ENCODE measurements around the gene SEPTIN10.
"Not testable (repeated sequence)": the region's sequence is repeated elsewhere in the genome, so short reads cannot be mapped to it uniquely, and the experiment has no call there.

SEPTIN10 gene

GRCh38 chr2:109542384-109542783 is 71.4 kb downstream of the SEPTIN10 start:
- no peaks in the 10 kb centered on the region for H3K9me3 ChIP-seq (ENCODE audit: control insufficient read depth, insufficient read depth, low read length)
- H3K27ac ChIP-seq (ENCODE audit: low read length) = no peak overlapping the region
- H3K27me3 ChIP-seq (ENCODE audit: control insufficient read depth, insufficient read depth, low read length) = no peaks in the 10 kb centered on the region
- no peak overlapping the region for H3K4me3 ChIP-seq (ENCODE audit: low read length)
- H3K36me3 ChIP-seq (ENCODE audit: control insufficient read depth, insufficient read depth, low read length) = no peaks in the 10 kb centered on the region
- H3K4me1 ChIP-seq (ENCODE audit: control insufficient read depth, insufficient read depth, low read length) = no peaks in the 10 kb centered on the region
- no CpG with 5 or more reads among the region's 6 CpGs for WGBS (ENCODE audit: insufficient coverage, insufficient read length)
- no peak for DNase-seq (ENCODE audit: low read depth, low spot score)

GRCh38 chr2:109538546-109538945 is 75.2 kb downstream of the SEPTIN10 start:
- H3K36me3 ChIP-seq (ENCODE audit: control insufficient read depth, insufficient read depth, low read length) = no peaks in the 10 kb centered on the region
- no peaks in the 10 kb centered on the region for H3K27me3 ChIP-seq (ENCODE audit: control insufficient read depth, insufficient read depth, low read length)
- no peaks in the 10 kb centered on the region for H3K9me3 ChIP-seq (ENCODE audit: control insufficient read depth, insufficient read depth, low read length)
- H3K4me1 ChIP-seq (ENCODE audit: control insufficient read depth, insufficient read depth, low read length) = no peaks in the 10 kb centered on the region
- WGBS (ENCODE audit: insufficient coverage, insufficient read length) = no CpG with 5 or more reads among the region's 8 CpGs
- no peak overlapping the region for H3K4me3 ChIP-seq (ENCODE audit: low read length)
- DNase-seq (ENCODE audit: low read depth, low spot score) = no peak
- no peak overlapping the region for H3K27ac ChIP-seq (ENCODE audit: low read length)

- no peaks in the 10 kb centered on the region for H3K27me3 ChIP-seq (ENCODE audit: control insufficient read depth, insufficient read depth, low read length)
- no CpG with 5 or more reads among the region's 10 CpGs for WGBS (ENCODE audit: insufficient coverage, insufficient read length)
- no peaks in the 10 kb centered on the region for H3K9me3 ChIP-seq (ENCODE audit: control insufficient read depth, insufficient read depth, low read length)
- DNase-seq (ENCODE audit: low read depth, low spot score) = no peak
- H3K27ac ChIP-seq (ENCODE audit: low read length) = no peak overlapping the region
- H3K36me3 ChIP-seq (ENCODE audit: control insufficient read depth, insufficient read depth, low read length) = no peaks in the 10 kb centered on the region
- H3K4me1 ChIP-seq (ENCODE audit: control insufficient read depth, insufficient read depth, low read length) = no peaks in the 10 kb centered on the region
- no peak overlapping the region for H3K4me3 ChIP-seq (ENCODE audit: low read length)
Measured at GRCh38 chr2:109537565-109538222, 76.1 kb downstream of the SEPTIN10 start.

- no CpG with 5 or more reads among the region's 3 CpGs for WGBS (ENCODE audit: insufficient coverage, insufficient read length)
- not testable (repeated sequence) for H3K4me3 ChIP-seq (ENCODE audit: low read length); H3K36me3 ChIP-seq (ENCODE audit: control insufficient read depth, insufficient read depth, low read length); H3K27ac ChIP-seq (ENCODE audit: low read length); H3K4me1 ChIP-seq (ENCODE audit: control insufficient read depth, insufficient read depth, low read length); H3K27me3 ChIP-seq (ENCODE audit: control insufficient read depth, insufficient read depth, low read length); H3K9me3 ChIP-seq (ENCODE audit: control insufficient read depth, insufficient read depth, low read length); DNase-seq (ENCODE audit: low read depth, low spot score)
Measured at GRCh38 chr2:109536556-109536955, 77.2 kb downstream of the SEPTIN10 start.

- Histone ChIP-seq H3K4me1 (ENCODE audit: control insufficient read depth, insufficient read depth, low read length) (no peaks in the 10 kb centered on the region), H3K36me3 (ENCODE audit: control insufficient read depth, insufficient read depth, low read length) (no peaks in the 10 kb centered on the region), H3K27me3 (ENCODE audit: control insufficient read depth, insufficient read depth, low read length) (no peaks in the 10 kb centered on the region), H3K27ac (ENCODE audit: low read length) (no peak overlapping the region), H3K4me3 (ENCODE audit: low read length) (no peak overlapping the region), H3K9me3 (ENCODE audit: control insufficient read depth, insufficient read depth, low read length) (no peaks in the 10 kb centered on the region)
- DNase-seq (ENCODE audit: low read depth, low spot score) = no peak
- WGBS (ENCODE audit: insufficient coverage, insufficient read length) = no CpG with 5 or more reads among the region's 6 CpGs
Measured at GRCh38 chr2:109535217-109535946, 78.4 kb downstream of the SEPTIN10 start.

- Histone ChIP-seq H3K27me3 (ENCODE audit: control insufficient read depth, insufficient read depth, low read length) (no peaks in the 10 kb centered on the region), H3K4me3 (ENCODE audit: low read length) (no peak overlapping the region), H3K4me1 (ENCODE audit: control insufficient read depth, insufficient read depth, low read length) (no peaks in the 10 kb centered on the region), H3K27ac (ENCODE audit: low read length) (no peak overlapping the region), H3K36me3 (ENCODE audit: control insufficient read depth, insufficient read depth, low read length) (no peaks in the 10 kb centered on the region), H3K9me3 (ENCODE audit: control insufficient read depth, insufficient read depth, low read length) (no peaks in the 10 kb centered on the region)
- DNase-seq (ENCODE audit: low read depth, low spot score) = no peak
- WGBS (ENCODE audit: insufficient coverage, insufficient read length) = no CpG with 5 or more reads among the region's 7 CpGs
Measured at GRCh38 chr2:109533823-109534222, 79.9 kb downstream of the SEPTIN10 start.

GRCh38 chr2:109532728-109533076 is 81.1 kb downstream of the SEPTIN10 start:
- WGBS (ENCODE audit: insufficient coverage, insufficient read length) = no CpG with 5 or more reads among the region's 5 CpGs
- no peaks in the 10 kb centered on the region for H3K27me3 ChIP-seq (ENCODE audit: control insufficient read depth, insufficient read depth, low read length)
- no peaks in the 10 kb centered on the region for H3K36me3 ChIP-seq (ENCODE audit: control insufficient read depth, insufficient read depth, low read length)
- no peaks in the 10 kb centered on the region for H3K4me1 ChIP-seq (ENCODE audit: control insufficient read depth, insufficient read depth, low read length)
- H3K27ac ChIP-seq (ENCODE audit: low read length) = no peak overlapping the region
- no peak for DNase-seq (ENCODE audit: low read depth, low spot score)
- no peaks in the 10 kb centered on the region for H3K9me3 ChIP-seq (ENCODE audit: control insufficient read depth, insufficient read depth, low read length)
- no peak overlapping the region for H3K4me3 ChIP-seq (ENCODE audit: low read length)

GRCh38 chr2:109531896-109532727 is 81.7 kb downstream of the SEPTIN10 start:
- Histone ChIP-seq H3K27ac (ENCODE audit: low read length) (no peak overlapping the region), H3K27me3 (ENCODE audit: control insufficient read depth, insufficient read depth, low read length) (no peaks in the 10 kb centered on the region), H3K4me3 (ENCODE audit: low read length) (no peak overlapping the region), H3K9me3 (ENCODE audit: control insufficient read depth, insufficient read depth, low read length) (no peaks in the 10 kb centered on the region), H3K36me3 (ENCODE audit: control insufficient read depth, insufficient read depth, low read length) (no peaks in the 10 kb centered on the region), H3K4me1 (ENCODE audit: control insufficient read depth, insufficient read depth, low read length) (no peaks in the 10 kb centered on the region)
- no CpG with 5 or more reads among the region's 10 CpGs for WGBS (ENCODE audit: insufficient coverage, insufficient read length)
- DNase-seq (ENCODE audit: low read depth, low spot score) = no peak

GRCh38 chr2:109531221-109531620 is 82.5 kb downstream of the SEPTIN10 start:
- WGBS (ENCODE audit: insufficient coverage, insufficient read length) = no CpG with 5 or more reads among the region's 5 CpGs

GRCh38 chr2:109530712-109531111 is 83.1 kb downstream of the SEPTIN10 start:
- no peaks in the 10 kb centered on the region for H3K36me3 ChIP-seq (ENCODE audit: control insufficient read depth, insufficient read depth, low read length)
- H3K4me1 ChIP-seq (ENCODE audit: control insufficient read depth, insufficient read depth, low read length) = no peaks in the 10 kb centered on the region
- H3K27ac ChIP-seq (ENCODE audit: low read length) = no peak overlapping the region
- H3K4me3 ChIP-seq (ENCODE audit: low read length) = no peak overlapping the region
- no peaks in the 10 kb centered on the region for H3K9me3 ChIP-seq (ENCODE audit: control insufficient read depth, insufficient read depth, low read length)
- no CpG with 5 or more reads among the region's 6 CpGs for WGBS (ENCODE audit: insufficient coverage, insufficient read length)
- H3K27me3 ChIP-seq (ENCODE audit: control insufficient read depth, insufficient read depth, low read length) = no peaks in the 10 kb centered on the region
- no peak for DNase-seq (ENCODE audit: low read depth, low spot score)

More at GRCh38 chr2:109531221-109531620, 82.5 kb downstream of the SEPTIN10 start:
- Histone ChIP-seq H3K4me3 (ENCODE audit: low read length) (no peak overlapping the region), H3K36me3 (ENCODE audit: control insufficient read depth, insufficient read depth, low read length) (no peaks in the 10 kb centered on the region), H3K9me3 (ENCODE audit: control insufficient read depth, insufficient read depth, low read length) (no peaks in the 10 kb centered on the region), H3K4me1 (ENCODE audit: control insufficient read depth, insufficient read depth, low read length) (no peaks in the 10 kb centered on the region), H3K27ac (ENCODE audit: low read length) (no peak overlapping the region), H3K27me3 (ENCODE audit: control insufficient read depth, insufficient read depth, low read length) (no peaks in the 10 kb centered on the region)
- DNase-seq (ENCODE audit: low read depth, low spot score) = no peak

Data from iPS DF 6.9 (cell line).